Cardiac septum (tissue), 1 donor: ENCODE data around the gene MYLK. TPM values are rescaled to one million over a fixed set of nuclear protein-coding genes. Genes with fewer than 3 reads are reported as not detected.

Experiments
- DNase-seq: peaks from one replicate; pipeline ENCODE4 v3.0.0-alpha.2; 2020; ENCODE audit warnings: low spot score
- intact Hi-C: fragments of 100-400 bp; cut with DNase I; formaldehyde crosslinking; loops from one replicate; pipeline ENCODE4 v1.14.0; 2022
- total RNA-seq: library from RNA; stranded (reverse); fragmentation: NEBNext Ultra II Directional; extraction: Animal tissue kit (Norgen Biotek cat#: 25700); gene quantifications from one replicate; pipeline ENCODE4 v1.2.1, GENCODE V29; 2021
- donor health status: DM: no; HTN: no; CAD: no.

MYLK gene
- total RNA-seq, 1 donor from 2014 or later, result 17.8 TPM

GRCh38 chr3:123880998-123881561, 3.1 kb downstream of the MYLK start:
- no peak for DNase-seq
- intact Hi-C loops, result no loop called here

GRCh38 chr3:123878807-123879206, 5.3 kb downstream of the MYLK start:
- intact Hi-C loops, result no loop called here
- no peak for DNase-seq

- intact Hi-C loops, result no loop called here
- DNase-seq, result no peak
Observed at GRCh38 chr3:123877965-123878364, 6.2 kb downstream of the MYLK start.

- intact Hi-C loops, result no loop called here
- DNase-seq, result no peak
Observed at GRCh38 chr3:123877466-123877865, 6.7 kb downstream of the MYLK start.

GRCh38 chr3:123876858-123877257, 7.3 kb downstream of the MYLK start:
- intact Hi-C loops, result no loop called here
- DNase-seq, result no peak

- intact Hi-C loops, result no loop called here
- no peak for DNase-seq
Observed at GRCh38 chr3:123872621-123873020, 11.5 kb downstream of the MYLK start.

- intact Hi-C loops, result no loop called here
- DNase-seq, result no peak
Observed at GRCh38 chr3:123871946-123872345, 12.2 kb downstream of the MYLK start.

- DNase-seq, result no peak
- intact Hi-C loops, result no loop called here
Observed at GRCh38 chr3:123870033-123870432, 14.1 kb downstream of the MYLK start.

GRCh38 chr3:123869165-123869564, 15.0 kb downstream of the MYLK start:
- intact Hi-C loops, result no loop called here
- no peak for DNase-seq

- intact Hi-C loops, result no loop called here
- DNase-seq, result no peak
Observed at GRCh38 chr3:123864706-123865105, 19.4 kb downstream of the MYLK start.

- intact Hi-C loops, result no loop called here
- no peak for DNase-seq
Observed at GRCh38 chr3:123862152-123862551, 22.0 kb downstream of the MYLK start.

GRCh38 chr3:123861081-123861836, 22.9 kb downstream of the MYLK start:
- DNase-seq, result no peak
- intact Hi-C loops, result no loop called here

GRCh38 chr3:123859177-123859576, 25.0 kb downstream of the MYLK start:
- DNase-seq, result no peak
- intact Hi-C loops, result no loop called here

GRCh38 chr3:123854905-123855304, 29.2 kb downstream of the MYLK start:
- DNase-seq, result no peak
- intact Hi-C loops, result no loop called here

GRCh38 chr3:123853686-123854372, 30.3 kb downstream of the MYLK start:
- no peak for DNase-seq

GRCh38 chr3:123847209-123847608, 36.9 kb downstream of the MYLK start:
- intact Hi-C loops, result no loop called here
- no peak for DNase-seq

More at GRCh38 chr3:123853686-123854372, 30.3 kb downstream of the MYLK start:
- intact Hi-C loops, result no loop called here

- intact Hi-C loops, result no loop called here
Observed at GRCh38 chr3:123843668-123844067, 40.5 kb downstream of the MYLK start.

GRCh38 chr3:123842711-123843110, 41.4 kb downstream of the MYLK start:
- intact Hi-C loops, result no loop called here
- DNase-seq, result no peak

More at GRCh38 chr3:123843668-123844067, 40.5 kb downstream of the MYLK start:
- DNase-seq, result no peak

- DNase-seq, result no peak
- intact Hi-C loops, result no loop called here
Observed at GRCh38 chr3:123841476-123842238, 42.5 kb downstream of the MYLK start.

- intact Hi-C loops, result no loop called here
- DNase-seq, result no peak
Observed at GRCh38 chr3:123840961-123841360, 43.2 kb downstream of the MYLK start.
